Panc1 (cell line): ENCODE results near the gene CLEC16A.

Experiments used
- POLR2AphosphoS5 ChIP-seq: IDR thresholded peaks from 2 replicates; pipeline ENCODE4 v1.6.1; 2012; ENCODE audit warnings: mild to moderate bottlenecking, low read depth, low read length, moderate library complexity
- TF ChIP-seq, protein P1 (sequence below): fragments of 450-650 bp; IDR thresholded peaks from 2 replicates; pipeline ENCODE4 v1.5.1; 2017; ENCODE audit warnings: mild to moderate bottlenecking
- TF ChIP-seq, protein P2 (sequence below), 2 experiments: IDR thresholded peaks; 2 replicates each; pipeline ENCODE4 v1.6.1; 2011 to 2012; ENCODE audit warnings: low read depth in 2 of 2, control low read depth in 1 of 2, low read length in 1 of 2, mild to moderate bottlenecking in 1 of 2, moderate library complexity in 1 of 2; ENCODE audit not compliant: insufficient read depth in 1 of 2

DNA sequence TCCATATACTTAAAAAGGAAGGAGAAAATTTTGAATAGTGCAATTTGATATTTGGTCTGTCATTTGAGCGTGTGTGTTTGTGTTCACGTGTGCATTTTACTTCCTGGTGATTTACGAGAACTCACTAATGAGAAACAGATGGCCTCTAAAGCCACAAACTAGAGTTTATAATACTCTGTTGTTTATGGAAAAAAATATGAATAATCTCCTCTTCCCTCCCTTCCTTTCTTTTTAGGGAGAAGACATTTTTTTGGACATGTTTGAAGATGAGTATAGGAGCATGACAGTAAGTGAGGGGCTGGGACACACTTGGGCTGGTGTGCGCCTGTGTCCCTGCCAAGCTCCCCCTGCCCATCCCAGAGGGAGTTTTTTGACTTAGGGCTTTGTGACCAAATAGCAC, 102.7 kb downstream of the CLEC16A start:
- TF ChIP-seq, protein P1, sequence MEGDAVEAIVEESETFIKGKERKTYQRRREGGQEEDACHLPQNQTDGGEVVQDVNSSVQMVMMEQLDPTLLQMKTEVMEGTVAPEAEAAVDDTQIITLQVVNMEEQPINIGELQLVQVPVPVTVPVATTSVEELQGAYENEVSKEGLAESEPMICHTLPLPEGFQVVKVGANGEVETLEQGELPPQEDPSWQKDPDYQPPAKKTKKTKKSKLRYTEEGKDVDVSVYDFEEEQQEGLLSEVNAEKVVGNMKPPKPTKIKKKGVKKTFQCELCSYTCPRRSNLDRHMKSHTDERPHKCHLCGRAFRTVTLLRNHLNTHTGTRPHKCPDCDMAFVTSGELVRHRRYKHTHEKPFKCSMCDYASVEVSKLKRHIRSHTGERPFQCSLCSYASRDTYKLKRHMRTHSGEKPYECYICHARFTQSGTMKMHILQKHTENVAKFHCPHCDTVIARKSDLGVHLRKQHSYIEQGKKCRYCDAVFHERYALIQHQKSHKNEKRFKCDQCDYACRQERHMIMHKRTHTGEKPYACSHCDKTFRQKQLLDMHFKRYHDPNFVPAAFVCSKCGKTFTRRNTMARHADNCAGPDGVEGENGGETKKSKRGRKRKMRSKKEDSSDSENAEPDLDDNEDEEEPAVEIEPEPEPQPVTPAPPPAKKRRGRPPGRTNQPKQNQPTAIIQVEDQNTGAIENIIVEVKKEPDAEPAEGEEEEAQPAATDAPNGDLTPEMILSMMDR = no peak
- TF ChIP-seq POLR2AphosphoS5 = no peak
- TF ChIP-seq, protein P2, sequence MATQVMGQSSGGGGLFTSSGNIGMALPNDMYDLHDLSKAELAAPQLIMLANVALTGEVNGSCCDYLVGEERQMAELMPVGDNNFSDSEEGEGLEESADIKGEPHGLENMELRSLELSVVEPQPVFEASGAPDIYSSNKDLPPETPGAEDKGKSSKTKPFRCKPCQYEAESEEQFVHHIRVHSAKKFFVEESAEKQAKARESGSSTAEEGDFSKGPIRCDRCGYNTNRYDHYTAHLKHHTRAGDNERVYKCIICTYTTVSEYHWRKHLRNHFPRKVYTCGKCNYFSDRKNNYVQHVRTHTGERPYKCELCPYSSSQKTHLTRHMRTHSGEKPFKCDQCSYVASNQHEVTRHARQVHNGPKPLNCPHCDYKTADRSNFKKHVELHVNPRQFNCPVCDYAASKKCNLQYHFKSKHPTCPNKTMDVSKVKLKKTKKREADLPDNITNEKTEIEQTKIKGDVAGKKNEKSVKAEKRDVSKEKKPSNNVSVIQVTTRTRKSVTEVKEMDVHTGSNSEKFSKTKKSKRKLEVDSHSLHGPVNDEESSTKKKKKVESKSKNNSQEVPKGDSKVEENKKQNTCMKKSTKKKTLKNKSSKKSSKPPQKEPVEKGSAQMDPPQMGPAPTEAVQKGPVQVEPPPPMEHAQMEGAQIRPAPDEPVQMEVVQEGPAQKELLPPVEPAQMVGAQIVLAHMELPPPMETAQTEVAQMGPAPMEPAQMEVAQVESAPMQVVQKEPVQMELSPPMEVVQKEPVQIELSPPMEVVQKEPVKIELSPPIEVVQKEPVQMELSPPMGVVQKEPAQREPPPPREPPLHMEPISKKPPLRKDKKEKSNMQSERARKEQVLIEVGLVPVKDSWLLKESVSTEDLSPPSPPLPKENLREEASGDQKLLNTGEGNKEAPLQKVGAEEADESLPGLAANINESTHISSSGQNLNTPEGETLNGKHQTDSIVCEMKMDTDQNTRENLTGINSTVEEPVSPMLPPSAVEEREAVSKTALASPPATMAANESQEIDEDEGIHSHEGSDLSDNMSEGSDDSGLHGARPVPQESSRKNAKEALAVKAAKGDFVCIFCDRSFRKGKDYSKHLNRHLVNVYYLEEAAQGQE (IDR thresholded peaks at IDR 0.05; ENCODE audit: insufficient read depth in 1 of 2, low read depth in 2 of 2, low read length in 1 of 2) = no peak
